Mesenteric fat pad (tissue), 1 donor: ENCODE measurements around the gene PHIP. TPM values are rescaled to one million over a fixed set of nuclear protein-coding genes. Genes with fewer than 3 reads are reported as not detected.

ENCODE experiments used
- DNase-seq: peaks from one replicate; pipeline ENCODE4 v3.0.0-alpha.2; 2020; ENCODE audit warnings: low spot score
- total RNA-seq: library from RNA; stranded (reverse); fragmentation: NEBNext Ultra II Directional; extraction: Animal tissue kit (Norgen Biotek cat#: 25700); gene quantifications from one replicate; pipeline ENCODE4 v1.2.1, GENCODE V29; 2021
- donor health status: DM: yes; HTN: yes; CAD: no.

Gene PHIP
- total RNA-seq, 1 donor from 2014 or later, result 21.8 TPM

- no peak for DNase-seq
These were observed 6.5 kb downstream of the PHIP start for GRCh38 chr6:79071547-79071946.

GRCh38 chr6:79070206-79070825 is 7.7 kb downstream of the PHIP start:
- DNase-seq, result no peak

DNA sequence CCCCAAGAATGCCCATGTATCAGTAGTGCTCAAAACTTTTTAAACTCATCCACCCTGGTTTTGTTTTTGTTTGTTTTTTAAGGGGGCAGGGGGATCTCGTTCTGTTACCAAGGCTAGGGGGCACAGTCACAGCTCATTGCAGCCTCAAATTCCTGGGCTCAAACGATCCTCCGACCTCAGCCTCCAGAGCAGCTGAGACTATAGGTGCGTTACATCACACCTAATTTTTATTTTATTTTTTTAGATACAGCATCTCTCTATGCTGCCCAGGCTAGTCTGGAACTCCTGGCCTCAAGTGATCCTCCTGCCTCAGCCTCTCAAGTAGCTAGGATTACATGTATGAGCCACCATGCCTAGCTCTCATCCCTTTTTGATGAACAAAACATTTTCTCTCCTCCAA is 11.2 kb downstream of the PHIP start:
- DNase-seq, result no peak

- DNase-seq, result no peak
These were observed 11.7 kb downstream of the PHIP start for GRCh38 chr6:79066330-79066729.

- no peak for DNase-seq
These were observed 12.8 kb downstream of the PHIP start for GRCh38 chr6:79065232-79065631.

GRCh38 chr6:79064635-79065034 is 13.4 kb downstream of the PHIP start:
- DNase-seq, result no peak

DNA sequence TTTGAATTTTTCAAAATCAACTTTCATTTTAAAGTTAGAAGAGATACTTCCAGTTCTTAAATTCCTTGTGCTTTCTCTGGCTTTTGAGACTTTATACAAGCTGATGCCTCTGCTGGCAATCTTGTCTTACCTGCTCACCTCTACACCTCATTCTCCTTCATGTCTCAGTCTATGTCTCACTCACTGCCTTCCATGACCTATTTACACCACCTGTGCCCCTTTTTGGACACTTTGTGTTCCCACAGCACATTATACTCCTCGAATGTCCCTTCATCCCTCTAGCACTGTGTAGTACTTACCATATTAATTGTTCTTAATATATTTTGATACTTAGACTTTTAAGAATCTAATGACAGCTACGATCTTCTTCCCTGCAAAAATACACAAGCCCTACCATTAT is 15.3 kb downstream of the PHIP start:
- no peak for DNase-seq

- no peak for DNase-seq
These were observed 20.3 kb downstream of the PHIP start for GRCh38 chr6:79057746-79058145.

- no peak for DNase-seq
These were observed 21.8 kb downstream of the PHIP start for GRCh38 chr6:79056226-79056625.

GRCh38 chr6:79048611-79049010 is 29.4 kb downstream of the PHIP start:
- DNase-seq, result no peak

DNA sequence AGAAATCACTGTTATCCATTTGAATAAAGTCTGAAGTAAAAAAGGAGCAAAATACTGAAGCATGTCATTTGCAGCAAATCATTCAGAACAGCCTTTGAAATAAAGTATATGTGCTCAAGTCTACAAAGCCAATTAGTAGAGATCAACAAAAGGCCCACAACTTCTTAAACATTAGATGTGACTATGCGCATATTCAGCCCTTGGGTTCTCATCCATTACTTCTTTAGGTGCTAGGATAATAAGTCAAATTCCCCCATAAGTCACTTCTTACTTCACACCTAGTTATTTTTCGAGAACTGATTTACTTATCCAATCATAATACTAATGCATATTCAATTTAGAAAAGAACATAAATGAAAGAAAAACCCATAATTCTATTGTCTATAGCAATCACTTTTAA is 31.0 kb downstream of the PHIP start:
- DNase-seq, result no peak

- DNase-seq, result no peak
These were observed 32.1 kb downstream of the PHIP start for GRCh38 chr6:79045966-79046365.

DNA sequence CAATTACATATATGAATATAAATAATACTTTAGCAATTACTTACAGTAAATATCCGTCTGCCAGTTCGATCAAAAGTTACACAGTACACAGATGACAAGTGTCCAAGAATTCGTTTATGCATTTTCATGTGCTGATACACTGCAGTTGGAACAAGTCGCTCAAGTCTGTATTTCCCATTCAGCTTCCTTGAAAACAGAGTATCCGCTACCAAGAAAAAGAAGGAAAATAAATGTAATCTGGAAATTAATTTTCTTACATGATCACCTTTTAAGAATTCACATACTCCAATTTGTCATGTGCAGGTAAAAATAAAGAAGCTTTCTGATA is 35.3 kb downstream of the PHIP start:
- no peak for DNase-seq

DNA sequence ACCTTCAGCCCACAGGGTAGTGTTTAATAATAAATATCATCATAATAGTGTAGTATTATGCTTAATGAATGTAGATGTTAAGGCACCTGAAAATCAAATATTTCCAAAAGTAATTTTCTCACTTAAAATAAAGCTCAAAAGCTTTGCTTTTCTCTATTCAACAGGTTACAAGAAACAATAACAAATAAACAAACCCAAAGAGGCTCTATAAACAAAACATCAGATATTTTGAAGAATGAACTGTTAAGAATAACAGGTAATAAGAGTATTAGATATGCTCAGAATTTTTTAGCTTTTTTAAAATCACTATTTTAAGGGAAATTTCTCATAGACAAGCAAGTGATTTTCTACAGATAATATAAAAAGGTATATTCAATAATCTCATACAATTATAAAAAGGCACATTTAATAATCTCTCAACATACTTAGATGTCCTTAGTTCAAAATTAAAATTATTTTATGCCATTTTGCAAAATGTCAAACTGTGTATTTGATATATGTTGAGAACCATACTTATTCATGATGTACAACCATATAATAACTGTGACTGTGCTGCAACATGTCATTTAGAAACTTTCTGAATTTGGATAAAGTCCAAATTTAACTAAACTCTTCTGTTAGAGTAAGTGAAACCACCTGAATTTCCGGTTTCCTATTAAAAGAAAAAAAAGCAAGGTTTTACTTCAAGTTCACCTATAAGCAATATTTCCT is 35.8 kb downstream of the PHIP start:
- DNase-seq, result no peak

GRCh38 chr6:79040083-79040482 is 38.0 kb downstream of the PHIP start:
- DNase-seq, result no peak

GRCh38 chr6:79038061-79038460 is 40.0 kb downstream of the PHIP start:
- no peak for DNase-seq

DNA sequence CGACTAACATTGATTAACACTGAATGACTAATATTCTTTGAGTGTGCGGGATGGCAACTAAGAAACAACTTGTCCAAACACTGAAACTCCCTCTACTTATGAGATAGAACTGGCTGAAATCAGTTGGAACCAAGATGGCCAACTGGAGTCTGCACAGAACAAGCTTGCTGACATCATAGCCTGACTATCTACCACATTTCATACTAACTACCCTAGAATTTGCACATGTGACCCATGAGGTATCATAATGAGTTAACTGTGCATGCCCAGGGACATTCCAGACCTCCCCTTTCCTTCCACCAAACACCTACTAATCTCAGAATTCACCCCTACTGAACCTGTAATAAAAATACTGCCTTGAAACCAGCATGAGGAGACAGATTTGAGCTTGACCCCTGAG is 43.2 kb downstream of the PHIP start:
- DNase-seq, result no peak

- no peak for DNase-seq
These were observed 44.8 kb downstream of the PHIP start for GRCh38 chr6:79033279-79033678.

- no peak for DNase-seq
These were observed 46.0 kb downstream of the PHIP start for GRCh38 chr6:79031821-79032590.

DNA sequence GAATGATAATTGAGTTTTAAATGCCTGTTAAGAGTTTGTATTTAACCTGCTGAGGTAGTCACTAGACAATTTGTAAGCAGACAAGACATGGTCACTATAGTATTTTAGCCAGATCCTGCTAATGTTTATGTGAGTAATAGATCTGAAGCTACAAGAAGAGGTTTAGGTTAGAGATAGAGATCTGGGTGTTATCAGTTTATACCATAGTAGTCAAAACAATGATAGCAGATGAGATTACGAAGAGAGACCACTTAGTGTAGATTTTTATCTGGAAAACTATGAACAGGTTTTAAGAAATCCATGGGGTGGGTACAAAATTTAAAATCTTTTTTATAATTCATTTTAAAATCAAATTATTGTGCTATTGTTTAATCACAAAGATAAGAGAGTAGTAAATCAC is 47.5 kb downstream of the PHIP start:
- DNase-seq, result no peak

DNA sequence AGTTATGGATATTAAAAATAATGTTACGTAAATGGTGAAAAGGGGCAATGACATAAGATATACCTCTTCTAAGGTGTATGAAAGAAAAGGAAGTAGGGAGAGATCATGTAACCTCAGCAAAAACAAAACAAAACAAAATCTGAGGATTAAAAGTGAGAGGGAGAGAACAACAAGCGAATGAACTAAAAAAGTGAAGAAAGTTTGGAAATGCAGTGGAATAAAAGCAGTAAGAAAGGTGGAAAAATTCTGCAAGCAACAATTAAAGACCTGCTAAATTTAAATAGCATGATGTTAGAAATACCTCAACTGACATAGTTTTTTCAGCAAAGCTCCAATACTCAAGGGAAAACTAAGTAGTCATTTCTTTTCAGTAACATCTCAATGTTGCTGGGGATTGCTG is 48.0 kb downstream of the PHIP start:
- DNase-seq, result no peak

GRCh38 chr6:79028641-79029314 is 49.3 kb downstream of the PHIP start:
- no peak for DNase-seq
